Ishikawa (cell line): ENCODE measurements around the gene NFX1.

Source experiments
- EP300 ChIP-seq: IDR thresholded peaks from 2 replicates; pipeline ENCODE4 v1.6.1; 2012; ENCODE audit warnings: borderline replicate concordance
- YY1 ChIP-seq: IDR thresholded peaks from 2 replicates; pipeline ENCODE4 v1.6.1; 2012; ENCODE audit warnings: low read depth

- TF ChIP-seq YY1: no peak
- no peak for TF ChIP-seq EP300
These were observed 116.7 kb downstream of the NFX1 start for GRCh38 chr9:33407061-33407460.
